ENCODE measurements around the gene TNS3. TPM values are rescaled to one million over a fixed set of nuclear protein-coding genes. Genes with fewer than 3 reads are reported as not detected.

The TNS3 gene
- total RNA-seq, 1 experiment from 2014 or later, result 143 TPM

DNA sequence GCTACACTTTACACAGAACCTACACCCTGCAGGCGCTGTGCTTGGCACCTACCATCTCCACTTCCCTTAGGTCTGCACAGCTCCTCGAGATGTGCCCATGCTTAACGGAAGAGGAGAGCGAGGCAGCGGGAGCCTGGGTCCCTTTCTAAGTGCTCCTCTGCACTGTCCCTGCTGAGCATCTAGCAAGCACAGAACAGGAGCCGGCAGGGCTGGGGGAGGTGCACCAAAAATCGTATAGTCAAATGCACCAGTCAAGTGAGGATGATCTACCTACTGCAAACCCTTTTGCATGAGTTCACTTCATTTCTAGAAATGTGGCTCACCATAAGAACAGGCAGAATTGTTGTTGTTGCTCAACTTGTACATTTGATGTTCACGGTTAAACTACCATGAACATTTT is 267.7 kb downstream of the TNS3 start:
- BruUV-seq (replicated peaks), result no TSS peak
- H3K27me3 ChIP-seq (ENCODE audit: insufficient read depth, low read depth), result no peaks in the 10 kb centered on the region
- H3K4me2 ChIP-seq, result no peak overlapping the region
- no peak for DNase-seq
- H3F3A ChIP-seq (ENCODE audit: insufficient read depth, low read depth), result peaks cover 39% of the 10 kb centered on the region
- intact Hi-C loops (cut with micrococcal nuclease; ENCODE audit: unreplicated experiment), result no loop called here
- TF ChIP-seq, protein P1, sequence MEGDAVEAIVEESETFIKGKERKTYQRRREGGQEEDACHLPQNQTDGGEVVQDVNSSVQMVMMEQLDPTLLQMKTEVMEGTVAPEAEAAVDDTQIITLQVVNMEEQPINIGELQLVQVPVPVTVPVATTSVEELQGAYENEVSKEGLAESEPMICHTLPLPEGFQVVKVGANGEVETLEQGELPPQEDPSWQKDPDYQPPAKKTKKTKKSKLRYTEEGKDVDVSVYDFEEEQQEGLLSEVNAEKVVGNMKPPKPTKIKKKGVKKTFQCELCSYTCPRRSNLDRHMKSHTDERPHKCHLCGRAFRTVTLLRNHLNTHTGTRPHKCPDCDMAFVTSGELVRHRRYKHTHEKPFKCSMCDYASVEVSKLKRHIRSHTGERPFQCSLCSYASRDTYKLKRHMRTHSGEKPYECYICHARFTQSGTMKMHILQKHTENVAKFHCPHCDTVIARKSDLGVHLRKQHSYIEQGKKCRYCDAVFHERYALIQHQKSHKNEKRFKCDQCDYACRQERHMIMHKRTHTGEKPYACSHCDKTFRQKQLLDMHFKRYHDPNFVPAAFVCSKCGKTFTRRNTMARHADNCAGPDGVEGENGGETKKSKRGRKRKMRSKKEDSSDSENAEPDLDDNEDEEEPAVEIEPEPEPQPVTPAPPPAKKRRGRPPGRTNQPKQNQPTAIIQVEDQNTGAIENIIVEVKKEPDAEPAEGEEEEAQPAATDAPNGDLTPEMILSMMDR (conservative IDR thresholded peaks at IDR 0.05), result no peak
- TF ChIP-seq EZH2 (IDR thresholded peaks at IDR 0.05; ENCODE audit: low read depth), result no peak
- peaks cover 35% of the 10 kb centered on the region for H4K20me1 ChIP-seq (ENCODE audit: insufficient read depth)
- no peak overlapping the region for H2AFZ ChIP-seq
- ChIA-PET POLR2A (ENCODE audit: unreplicated experiment) (interaction anchor here (0.6 kb wide), 1 partner anchor 25 kb away, joined by 3 read pairs; no protein-coding TSS in a partner anchor), CTCF (no interaction called here)
- no peak overlapping the region for H3K4me3 ChIP-seq
- H3K27ac ChIP-seq, result no peak overlapping the region
- H3K9me2 ChIP-seq (ENCODE audit: insufficient read depth), result no peaks in the 10 kb centered on the region
- no peaks in the 10 kb centered on the region for H3K79me2 ChIP-seq (ENCODE audit: low read depth)
- H3K4me1 ChIP-seq (replicated peaks; ENCODE audit: insufficient read depth), result no peaks in the 10 kb centered on the region
- H3K9me3 ChIP-seq (ENCODE audit: insufficient read depth, low read depth), result no peaks in the 10 kb centered on the region
- H3K36me3 ChIP-seq (ENCODE audit: low read depth), result peaks cover 65% of the 10 kb centered on the region

DNA sequence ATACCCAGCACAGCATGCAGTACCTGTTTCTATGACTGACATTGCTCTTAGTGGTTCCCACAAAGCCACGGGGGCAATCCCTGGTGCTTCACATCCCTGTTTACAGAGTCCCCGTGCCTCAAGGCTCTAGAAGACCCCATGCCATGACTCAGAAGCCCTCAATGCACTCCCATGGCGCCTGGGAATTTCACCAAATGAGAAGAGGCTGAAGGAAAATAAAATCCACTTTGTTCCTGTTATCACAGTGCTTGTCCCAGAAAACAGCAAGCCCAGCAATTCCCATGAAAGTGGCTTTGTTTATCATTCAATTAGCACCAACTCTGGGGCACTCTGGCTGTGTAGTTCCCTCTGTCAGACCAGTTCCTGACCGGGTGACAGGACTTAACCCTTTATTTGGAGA is 268.3 kb downstream of the TNS3 start:
- CTCF ChIA-PET, result no interaction called here
- no peaks in the 10 kb centered on the region for H3K79me2 ChIP-seq (ENCODE audit: low read depth)

DNA sequence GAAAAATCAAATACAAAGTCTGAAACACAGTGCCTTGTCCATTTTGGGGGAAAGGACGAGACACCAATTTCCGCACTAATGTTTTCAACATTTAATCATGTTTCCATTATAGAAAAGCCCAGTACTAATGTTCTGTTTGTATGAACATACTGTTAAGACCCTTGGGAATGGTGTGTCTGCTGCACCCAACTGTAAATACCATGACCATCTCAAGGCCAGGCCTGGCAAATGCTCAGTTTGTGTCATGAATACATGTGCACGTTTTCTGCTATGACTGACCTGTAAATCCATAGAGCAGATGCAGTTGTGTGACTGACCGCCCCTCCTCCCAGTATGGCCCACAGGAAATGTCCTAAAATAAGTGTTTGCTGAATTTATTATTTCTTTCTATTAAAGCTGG is 270.0 kb downstream of the TNS3 start:
- Histone ChIP-seq H3K9me3 (ENCODE audit: insufficient read depth, low read depth) (no peaks in the 10 kb centered on the region), H3K79me2 (ENCODE audit: low read depth) (no peaks in the 10 kb centered on the region), H3K4me3 (no peak overlapping the region), H3K9me2 (ENCODE audit: insufficient read depth) (no peaks in the 10 kb centered on the region), H3K4me2 (no peak overlapping the region), H3K27me3 (ENCODE audit: insufficient read depth, low read depth) (no peaks in the 10 kb centered on the region), H2AFZ (no peak overlapping the region), H3K4me1 (replicated peaks; ENCODE audit: insufficient read depth) (no peaks in the 10 kb centered on the region), H3F3A (ENCODE audit: insufficient read depth, low read depth) (peaks cover 43% of the 10 kb centered on the region), H3K36me3 (ENCODE audit: low read depth) (peaks cover 55% of the 10 kb centered on the region), H3K27ac (no peak overlapping the region), H4K20me1 (ENCODE audit: insufficient read depth) (peaks cover 32% of the 10 kb centered on the region)
- no peak for DNase-seq
- intact Hi-C loops (cut with micrococcal nuclease; ENCODE audit: unreplicated experiment), result no loop called here
- no peak for TF ChIP-seq EZH2 (IDR thresholded peaks at IDR 0.05; ENCODE audit: low read depth)
- TF ChIP-seq, protein P1 (conservative IDR thresholded peaks at IDR 0.05), result no peak
- ChIA-PET CTCF (no interaction called here), POLR2A (ENCODE audit: unreplicated experiment) (no interaction called here)
- no TSS peak for BruUV-seq (replicated peaks)

More for the DNA sequence above, 268.3 kb downstream of the TNS3 start:
- BruUV-seq (replicated peaks), result no TSS peak
- Histone ChIP-seq H3K27me3 (ENCODE audit: insufficient read depth, low read depth) (no peaks in the 10 kb centered on the region), H3K9me3 (ENCODE audit: insufficient read depth, low read depth) (no peaks in the 10 kb centered on the region), H3K9me2 (ENCODE audit: insufficient read depth) (no peaks in the 10 kb centered on the region), H3F3A (ENCODE audit: insufficient read depth, low read depth) (peaks cover 37% of the 10 kb centered on the region), H3K4me3 (no peak overlapping the region), H4K20me1 (ENCODE audit: insufficient read depth) (peaks cover 35% of the 10 kb centered on the region), H3K4me2 (no peak overlapping the region), H2AFZ (no peak overlapping the region), H3K27ac (no peak overlapping the region), H3K36me3 (ENCODE audit: low read depth) (peaks cover 59% of the 10 kb centered on the region), H3K4me1 (replicated peaks; ENCODE audit: insufficient read depth) (no peaks in the 10 kb centered on the region)
- intact Hi-C loops (cut with micrococcal nuclease; ENCODE audit: unreplicated experiment), result no loop called here
- POLR2A ChIA-PET (ENCODE audit: unreplicated experiment), result interaction anchor here (0.6 kb wide), 1 partner anchor 327 kb away, joined by 8 read pairs; no protein-coding TSS in a partner anchor
- DNase-seq, result no peak
- TF ChIP-seq EZH2 (IDR thresholded peaks at IDR 0.05; ENCODE audit: low read depth), result no peak
- TF ChIP-seq, protein P1 (conservative IDR thresholded peaks at IDR 0.05), result no peak
